Heart right ventricle (tissue), 16 donors: ENCODE results near the gene LPP. TPM values are rescaled to one million over a fixed set of nuclear protein-coding genes. Genes with fewer than 3 reads are reported as not detected.

Source experiments
- ATAC-seq, 8 donors: fragments of 200-7000 bp; cut with Tn5 transposase; one replicate each; pipeline ENCODE4 v1.9.1; 2020; ENCODE audit warnings: mild to moderate bottlenecking in 8 of 8, moderate library complexity in 8 of 8, moderate number of reproducible peaks in 1 of 8
- DNase-seq, 2 donors: peaks; one replicate each; pipeline ENCODE4 v3.0.0-alpha.2; 2020
- H3K27ac ChIP-seq, 10 donors: fragments of 200-600 bp; sonication (generic) in 2 of 10; one replicate each; pipeline versions ENCODE4 v1.5.0 to v1.8.0; 2020 to 2022; ENCODE audit warnings: mild to moderate bottlenecking in 3 of 10
- H3K27me3 ChIP-seq, 7 donors: fragments of 200-600 bp; one replicate each; pipeline ENCODE4 v1.8.0; 2021 to 2022; ENCODE audit warnings: mild to moderate bottlenecking in 2 of 7
- H3K36me3 ChIP-seq, 9 donors: fragments of 200-600 bp; sonication (generic) in 1 of 9; one replicate each; pipeline versions ENCODE4 v1.5.0 to v1.8.0; 2020 to 2022; ENCODE audit warnings: mild to moderate bottlenecking in 2 of 9
- H3K4me1 ChIP-seq, 9 donors: fragments of 200-600 bp; sonication (generic) in 1 of 9; one replicate each; pipeline versions ENCODE4 v1.5.0 to v1.8.0; 2020 to 2022; ENCODE audit warnings: mild to moderate bottlenecking in 4 of 9
- H3K4me3 ChIP-seq, 10 donors: fragments of 200-600 bp; sonication (generic) in 2 of 10; one replicate each; pipeline versions ENCODE4 v1.5.0 to v1.8.0; 2020 to 2022; ENCODE audit warnings: mild to moderate bottlenecking in 7 of 10, moderate library complexity in 2 of 10
- H3K9me3 ChIP-seq, 11 donors: fragments of 200-600 bp in 10 of 11; sonication (generic) in 2 of 11; one replicate each; pipeline versions ENCODE4 v1.5.0 to v1.8.0; 2013 to 2022; ENCODE audit warnings: mild to moderate bottlenecking in 2 of 11, control low read depth in 1 of 11, moderate library complexity in 1 of 11
- WGBS, 2 donors: extraction: QIAGEN DNeasy Blood & Tissue Kit; methylation state at CpG; one replicate each; pipeline ENCODE4 v1.1.7; 2013; ENCODE audit warnings: inconsistent platforms in 1 of 2; 5-methylcytosine and 5-hydroxymethylcytosine counted together
- intact Hi-C, 10 donors: fragments of 100-400 bp; cut with DNase I; formaldehyde crosslinking; loops; one replicate each; pipeline versions ENCODE4 v1.11.1 to v1.14.2; 2022
- polyA plus RNA-seq, 2 donors: library from polyadenylated mRNA; stranded (reverse); fragments of 200-250 nt; gene quantifications; one replicate each; pipeline ENCODE4 v1.2.3, GENCODE V29; 2013
- total RNA-seq, 10 donors: library from RNA; stranded (reverse); fragmentation: NEBNext Ultra II Directional in 3 of 10; extraction: Animal tissue kit (Norgen Biotek cat#: 25700) in 3 of 10; gene quantifications; one replicate each; pipeline versions ENCODE4 v1.2.1 to v1.2.4, GENCODE V29; 2021 to 2023
- TF ChIP-seq, protein P1 (sequence below), 9 donors: fragments of 200-600 bp; sonication (generic) in 2 of 9; IDR thresholded peaks; one replicate each; pipeline versions ENCODE4 v1.5.0 to v1.8.0; 2021 to 2022; ENCODE audit warnings: antibody characterized with exemption in 9 of 9, mild to moderate bottlenecking in 5 of 9, moderate library complexity in 1 of 9
- donor health status: Arrhythmogenic right ventricular cardiomyopathy.
- donor health status: ischemic (EF 13 %, LVEDD 7.1; RV severe dilation, severe dysfunction).
- donor health status: healthy with polysubstance abuse.
- donor health status: DM: no; HTN: yes; CAD: no.
- donor health status: DM: no; HTN: no; CAD: no.
- donor health status: ischemic (EF 25% LVEDD 6.9; RV normal size, moderate dysfunction).
- donor health status: ischemic (EF 25% LVEDD 5.7; RV mildly dilated, moderate dysfunction).
- donor health status: healthy.
- donor health status: DM: yes; HTN: yes; CAD: no.
- donor health status: Ischemic cardiomyopathy.
- donor health status: ischemic (EF 35%, LVEDD 5.7; RV mildly dilated, moderate dysfunction).
- donor health status: nonischemic (EF 11% LVEDD 7.7; RV severe dilation, severe dysfunction).
- donor health status: DM: yes; HTN: yes; CAD: no.
- donor health status: PGD.
- donor health status: ischemic (EF 29% LVEDD 5.4; RV normal size, mild dysfunction).
- donor health status: nonischemic (EF 23%, LVEDD 6.1; RV moderate dilation, normal function).

Gene LPP
- total and polyA plus RNA-seq, 12 donors, result 8.5 to 188 (median 140) TPM

DNA sequence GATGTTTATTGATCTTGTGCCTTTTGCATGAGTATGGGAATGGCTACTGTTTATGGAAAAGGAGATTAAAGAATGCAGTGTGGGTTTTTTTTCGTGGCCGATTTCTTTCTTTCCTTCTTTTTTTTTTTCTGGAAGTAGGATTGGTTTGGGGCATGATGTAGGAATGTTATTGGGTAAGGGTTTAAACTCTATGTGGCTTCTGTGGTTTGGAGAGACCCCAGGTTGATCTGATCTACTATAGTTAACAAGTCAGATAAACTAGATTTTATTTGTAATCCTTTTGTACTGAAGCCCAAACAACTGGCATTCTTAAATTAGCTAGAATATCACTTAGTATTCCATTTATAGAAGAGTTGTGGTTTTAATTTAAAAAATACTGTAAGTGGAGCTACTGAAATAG is 304.8 kb downstream of the LPP start:
- DNase-seq (no peak), ATAC-seq (no peak)
- Histone ChIP-seq H3K4me3 (no peak overlapping the region), H3K4me1 (peaks cover 0 to 24% (median 8%) of the 10 kb centered on the region in 9 donors), H3K9me3 (no peaks in the 10 kb centered on the region), H3K36me3 (no peaks in the 10 kb centered on the region), H3K27ac (no peak overlapping the region), H3K27me3 (no peaks in the 10 kb centered on the region)
- 67 to 95% methylated on average over 2 of the region's 2 CpGs for WGBS, 2 donors
- TF ChIP-seq, protein P1, sequence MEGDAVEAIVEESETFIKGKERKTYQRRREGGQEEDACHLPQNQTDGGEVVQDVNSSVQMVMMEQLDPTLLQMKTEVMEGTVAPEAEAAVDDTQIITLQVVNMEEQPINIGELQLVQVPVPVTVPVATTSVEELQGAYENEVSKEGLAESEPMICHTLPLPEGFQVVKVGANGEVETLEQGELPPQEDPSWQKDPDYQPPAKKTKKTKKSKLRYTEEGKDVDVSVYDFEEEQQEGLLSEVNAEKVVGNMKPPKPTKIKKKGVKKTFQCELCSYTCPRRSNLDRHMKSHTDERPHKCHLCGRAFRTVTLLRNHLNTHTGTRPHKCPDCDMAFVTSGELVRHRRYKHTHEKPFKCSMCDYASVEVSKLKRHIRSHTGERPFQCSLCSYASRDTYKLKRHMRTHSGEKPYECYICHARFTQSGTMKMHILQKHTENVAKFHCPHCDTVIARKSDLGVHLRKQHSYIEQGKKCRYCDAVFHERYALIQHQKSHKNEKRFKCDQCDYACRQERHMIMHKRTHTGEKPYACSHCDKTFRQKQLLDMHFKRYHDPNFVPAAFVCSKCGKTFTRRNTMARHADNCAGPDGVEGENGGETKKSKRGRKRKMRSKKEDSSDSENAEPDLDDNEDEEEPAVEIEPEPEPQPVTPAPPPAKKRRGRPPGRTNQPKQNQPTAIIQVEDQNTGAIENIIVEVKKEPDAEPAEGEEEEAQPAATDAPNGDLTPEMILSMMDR (IDR thresholded peaks at IDR 0.05), result no peak
- intact Hi-C loops, result no loop called here

DNA sequence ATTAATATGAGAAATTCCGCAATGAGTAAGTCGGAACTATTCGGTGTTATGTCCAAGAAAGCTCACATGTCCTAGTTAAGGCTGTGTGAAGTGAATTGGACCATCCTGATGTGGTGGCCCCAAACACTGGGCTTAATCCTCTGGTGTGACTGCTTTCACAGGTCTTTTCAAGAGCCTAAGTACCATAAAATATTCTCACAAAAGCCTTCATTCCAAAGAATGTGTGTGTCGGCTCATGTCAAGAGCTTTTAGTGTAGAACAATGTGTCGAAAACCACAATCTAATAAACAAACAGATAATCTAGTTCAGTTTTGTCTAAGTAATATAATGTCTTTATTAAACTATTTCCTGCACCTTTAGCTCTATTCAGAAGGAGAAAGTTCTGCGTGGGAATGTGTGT is 311.4 kb downstream of the LPP start:
- TF ChIP-seq, protein P1 (IDR thresholded peaks at IDR 0.05), result no peak
- Histone ChIP-seq H3K4me1 (peaks cover 0 to 14% (median under 1%) of the 10 kb centered on the region in 9 donors), H3K36me3 (no peaks in the 10 kb centered on the region), H3K9me3 (peaks cover 0 to 3% (median 0%) of the 10 kb centered on the region in 11 donors), H3K27ac (no peak overlapping the region), H3K4me3 (no peak overlapping the region), H3K27me3 (no peaks in the 10 kb centered on the region)
- DNase-seq, result no peak
- intact Hi-C loops, result no loop called here
- 90 to 93% methylated on average over 6 of the region's 6 CpGs for WGBS, 2 donors
- ATAC-seq, result no peak

DNA sequence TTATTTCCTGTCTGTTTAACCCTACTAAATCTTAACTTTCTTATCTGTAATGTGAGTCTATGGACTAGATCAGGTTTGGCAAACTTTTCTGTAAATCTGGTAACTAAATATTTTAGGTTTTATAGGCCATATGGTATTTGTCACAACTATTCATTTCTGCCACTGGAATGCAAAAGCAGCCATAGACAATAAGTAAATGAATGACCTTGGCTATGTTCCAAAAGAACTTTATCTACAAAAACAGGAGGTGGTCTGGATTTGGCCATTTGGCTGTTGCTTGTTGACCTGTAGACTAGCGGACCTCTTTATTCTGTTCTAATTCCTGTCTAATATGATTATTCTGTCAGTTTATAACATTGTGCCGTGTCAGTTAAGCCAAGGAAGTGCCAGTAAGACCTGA is 314.2 kb downstream of the LPP start:
- Histone ChIP-seq H3K27ac (peak overlapping the region in 4 of 10 donors; percentile 1 to 22 (median 12)), H3K27me3 (no peaks in the 10 kb centered on the region), H3K36me3 (no peaks in the 10 kb centered on the region), H3K9me3 (peaks cover 0 to 3% (median 0%) of the 10 kb centered on the region in 11 donors), H3K4me1 (peaks cover 0 to 36% (median 25%) of the 10 kb centered on the region in 9 donors), H3K4me3 (no peak overlapping the region)
- intact Hi-C loops, result no loop called here
- WGBS, 2 donors, result 65 to 81% methylated on average over 2 of the region's 2 CpGs
- no peak for ATAC-seq
- TF ChIP-seq, protein P1 (IDR thresholded peaks at IDR 0.05), result no peak
- no peak for DNase-seq

DNA sequence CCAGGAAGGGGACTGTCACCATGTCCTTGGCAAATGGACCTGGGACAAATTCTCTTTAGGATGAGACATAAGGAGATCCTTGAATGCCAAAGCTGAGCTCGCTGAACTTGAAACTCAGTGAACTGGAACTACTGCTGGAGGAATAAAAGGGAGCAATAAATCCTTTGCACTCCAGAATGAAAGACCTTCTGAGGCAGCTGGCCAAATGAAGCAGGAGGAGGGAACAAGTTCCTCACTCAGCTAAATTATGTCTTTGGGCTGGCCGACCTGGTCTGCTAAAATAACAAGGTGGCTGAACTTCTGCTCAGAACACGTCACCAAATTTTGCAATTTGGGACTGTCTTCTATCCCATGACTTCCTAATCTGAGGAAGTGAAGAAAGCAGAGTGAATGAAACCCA is 314.7 kb downstream of the LPP start:
- Histone ChIP-seq H3K9me3 (peaks cover 0 to 3% (median 0%) of the 10 kb centered on the region in 11 donors), H3K4me3 (no peak overlapping the region), H3K4me1 (peaks cover 0 to 36% (median 25%) of the 10 kb centered on the region in 9 donors), H3K36me3 (no peaks in the 10 kb centered on the region), H3K27ac (peak overlapping the region in 4 of 10 donors; percentile 1 to 22 (median 12)), H3K27me3 (no peaks in the 10 kb centered on the region)
- peak in 1 of 2 donors; percentile 10 for DNase-seq
- peak in 3 of 8 donors; percentile 26 to 64 (median 54) for ATAC-seq
- 69 to 76% methylated on average over 3 of the region's 3 CpGs for WGBS, 2 donors
- intact Hi-C loops, result no loop called here
- TF ChIP-seq, protein P1 (IDR thresholded peaks at IDR 0.05), result no peak
